GM23248 (cell line): ENCODE data around the gene ADORA1.

Experiments
- EZH2 ChIP-seq: fragments of 200-600 bp; sonication (generic); IDR thresholded peaks from 2 replicates; pipeline ENCODE4 v1.6.1; 2018; ENCODE audit warnings: antibody characterized with exemption, mild to moderate bottlenecking; ENCODE audit not compliant: insufficient read depth, poor library complexity, severe bottlenecking
- EZH2phosphoT487 ChIP-seq: fragments of 200-600 bp; sonication (generic); IDR thresholded peaks from 2 replicates; pipeline ENCODE4 v1.6.1; 2018; ENCODE audit warnings: antibody characterized with exemption, moderate library complexity, mild to moderate bottlenecking, low read depth; ENCODE audit not compliant: insufficient read depth

DNA sequence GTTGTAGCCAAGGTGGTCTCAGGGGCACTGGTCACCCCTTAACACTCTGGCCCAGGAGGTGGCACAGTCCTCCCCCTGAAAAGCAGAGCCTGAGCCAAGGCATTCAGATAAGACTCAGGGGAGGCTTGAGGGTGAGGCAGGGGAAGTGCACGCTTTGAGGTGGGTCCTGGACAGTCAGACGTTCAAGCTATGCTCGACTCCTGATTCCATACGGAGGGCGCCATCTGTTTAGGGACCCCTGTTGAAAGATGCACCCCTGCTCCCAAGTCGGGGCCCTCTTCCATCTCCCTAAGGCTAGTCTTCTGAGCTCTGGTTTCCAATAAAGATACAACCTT, 71.9 kb downstream of the ADORA1 start:
- TF ChIP-seq EZH2phosphoT487 (no peak), EZH2 (no peak)
